GM19035 (cell line): ENCODE data around the gene SETBP1.

Experiments
- ATAC-seq: cut with Tn5 transposase; IDR thresholded peaks from one replicate; pipeline ENCODE4 v1.9.1; 2021; ENCODE audit not compliant: unreplicated experiment

SETBP1 gene

GRCh38 chr18:44859751-44860439 lies 179.2 kb downstream of the SETBP1 start:
- no peak for ATAC-seq

- ATAC-seq = no peak
Observed at GRCh38 chr18:44862112-44862511, 181.4 kb downstream of the SETBP1 start.

- no peak for ATAC-seq
Observed at GRCh38 chr18:44866103-44866502, 185.4 kb downstream of the SETBP1 start.

GRCh38 chr18:44869533-44869932 lies 188.8 kb downstream of the SETBP1 start:
- ATAC-seq = no peak

- no peak for ATAC-seq
Observed at GRCh38 chr18:44870631-44871502, 190.2 kb downstream of the SETBP1 start.

GRCh38 chr18:44871771-44872170 lies 191.1 kb downstream of the SETBP1 start:
- ATAC-seq = peak; percentile 65

GRCh38 chr18:44876024-44876423 lies 195.3 kb downstream of the SETBP1 start:
- no peak for ATAC-seq

- no peak for ATAC-seq
Observed at GRCh38 chr18:44876755-44877154, 196.1 kb downstream of the SETBP1 start.

GRCh38 chr18:44878335-44878734 lies 197.6 kb downstream of the SETBP1 start:
- no peak for ATAC-seq

GRCh38 chr18:44880170-44880569 lies 199.5 kb downstream of the SETBP1 start:
- no peak for ATAC-seq

GRCh38 chr18:44881461-44882162 lies 200.9 kb downstream of the SETBP1 start:
- no peak for ATAC-seq

- no peak for ATAC-seq
Observed at GRCh38 chr18:44882163-44882868, 201.6 kb downstream of the SETBP1 start.

GRCh38 chr18:44883671-44884070 lies 203.0 kb downstream of the SETBP1 start:
- ATAC-seq = no peak

GRCh38 chr18:44884431-44884830 lies 203.7 kb downstream of the SETBP1 start:
- no peak for ATAC-seq

- no peak for ATAC-seq
Observed at GRCh38 chr18:44885507-44885906, 204.8 kb downstream of the SETBP1 start.

- peak; percentile 90 for ATAC-seq
Observed at GRCh38 chr18:44887227-44887631, 206.5 kb downstream of the SETBP1 start.

GRCh38 chr18:44889111-44889510 lies 208.4 kb downstream of the SETBP1 start:
- ATAC-seq = no peak

GRCh38 chr18:44893045-44893706 lies 212.5 kb downstream of the SETBP1 start:
- ATAC-seq = no peak

- no peak for ATAC-seq
Observed at GRCh38 chr18:44893966-44894365, 213.3 kb downstream of the SETBP1 start.

GRCh38 chr18:44895176-44895798 lies 214.6 kb downstream of the SETBP1 start:
- ATAC-seq = no peak
